Hepatocyte (in vitro differentiated cells): Measurements from ENCODE around the gene SLC39A8.

Source experiments
- CTCF ChIP-seq: fragments of 200-600 bp; sonication (generic); IDR thresholded peaks from 2 replicates; pipeline ENCODE4 v1.5.1; 2016; ENCODE audit warnings: antibody characterized with exemption, mild to moderate bottlenecking; ENCODE audit not compliant: poor library complexity
- EZH2 ChIP-seq: fragments of 200-600 bp; sonication (generic); IDR thresholded peaks from 2 replicates; pipeline ENCODE4 v1.6.1; 2016; ENCODE audit warnings: antibody characterized with exemption, mild to moderate bottlenecking, borderline replicate concordance
- EZH2phosphoT487 ChIP-seq: fragments of 200-600 bp; sonication (generic); IDR thresholded peaks from one replicate; pipeline ENCODE4 v1.6.1; 2018; ENCODE audit warnings: antibody characterized with exemption, mild to moderate bottlenecking, low read depth, moderate library complexity; ENCODE audit not compliant: unreplicated experiment, severe bottlenecking

DNA sequence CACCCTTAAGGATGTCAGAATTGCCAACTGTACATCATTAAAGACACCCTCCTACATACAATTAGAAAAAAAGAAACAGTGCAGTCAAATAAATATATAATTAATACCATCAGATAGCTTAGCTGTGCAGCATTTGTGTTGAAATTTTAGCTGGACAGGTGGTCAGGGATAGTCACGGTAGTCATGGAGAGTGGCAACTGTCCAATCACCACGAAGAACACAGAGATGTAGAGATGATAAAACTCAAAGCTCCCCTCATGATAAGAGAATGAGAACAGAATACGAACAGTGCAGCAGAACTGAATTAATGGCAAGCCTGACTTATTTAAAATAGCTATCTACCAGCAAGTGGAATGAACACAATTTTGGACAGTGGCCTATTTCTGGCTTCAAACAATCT, 27.2 kb downstream of the SLC39A8 start:
- TF ChIP-seq EZH2phosphoT487 (no peak), EZH2 (no peak), CTCF (no peak)
